GM21367 (cell line): ENCODE data around the gene ATP6V0D1.

Experiments
- ATAC-seq: cut with Tn5 transposase; IDR thresholded peaks from one replicate; pipeline ENCODE4 v1.9.1; 2021; ENCODE audit not compliant: unreplicated experiment

Gene ATP6V0D1

DNA sequence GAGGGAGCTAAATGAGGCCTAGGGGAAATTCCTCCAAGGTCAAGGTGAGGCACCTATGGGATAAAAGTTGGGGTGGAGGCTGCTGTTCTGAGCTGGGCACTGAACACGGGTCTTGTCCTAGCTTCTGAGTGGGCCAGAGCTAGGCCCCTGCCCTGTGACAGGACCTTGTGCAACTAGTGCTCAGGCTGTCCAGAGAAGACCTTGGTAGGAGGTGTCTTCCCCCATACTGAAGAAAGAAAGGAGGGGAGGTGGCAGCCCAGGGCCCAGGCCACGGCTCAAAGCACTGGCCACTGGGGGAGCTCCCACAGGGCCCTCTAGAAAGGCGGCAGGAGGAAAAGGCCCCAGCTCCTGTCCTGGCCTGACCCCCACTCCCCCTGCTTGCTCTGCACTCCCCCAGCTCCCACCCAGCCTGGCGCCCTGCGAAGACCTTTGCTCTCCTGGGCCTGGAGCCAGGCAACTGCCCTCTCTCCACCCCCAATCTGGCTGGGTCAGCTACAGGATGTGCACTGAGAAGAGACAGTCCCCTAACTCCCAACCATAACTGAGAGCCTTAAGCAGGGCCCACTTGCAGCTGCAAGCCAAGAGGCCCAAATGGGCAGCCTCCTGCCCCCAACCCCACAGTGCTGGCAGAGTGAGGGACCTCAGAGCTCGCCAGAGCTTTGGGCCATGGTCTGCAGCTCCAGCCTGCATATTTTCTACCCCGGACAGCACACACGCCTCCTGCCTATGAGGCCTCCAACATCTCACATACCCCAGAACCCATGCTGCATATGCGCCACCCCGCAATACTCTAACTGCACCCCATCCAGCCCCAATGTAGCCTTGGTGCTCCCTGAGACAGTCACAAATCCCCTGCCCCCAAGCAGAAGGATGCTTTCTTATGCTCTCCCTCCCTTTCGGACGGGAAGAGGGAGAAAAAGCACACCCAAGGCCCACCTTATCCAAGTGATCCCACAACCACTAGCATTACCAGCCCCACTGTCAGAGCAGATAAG is 34.7 kb downstream of the ATP6V0D1 start:
- no peak for ATAC-seq

- ATAC-seq = no peak
These were observed 35.5 kb downstream of the ATP6V0D1 start for GRCh38 chr16:67445441-67445912.

DNA sequence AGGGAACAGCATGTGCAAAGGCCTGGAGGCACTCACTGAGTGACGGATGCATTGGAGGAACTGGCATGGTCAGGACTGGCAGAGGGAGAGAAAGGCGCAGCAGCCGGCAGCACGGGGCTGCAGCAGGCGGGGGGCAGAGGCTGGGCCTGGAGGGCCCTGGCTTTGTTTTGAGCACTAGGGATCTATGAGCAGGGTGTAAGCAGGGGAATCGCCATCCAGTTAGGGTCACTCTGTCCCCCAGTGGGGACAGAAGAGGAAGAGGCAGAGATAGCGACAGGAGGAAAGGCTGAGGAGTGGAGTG is 35.9 kb downstream of the ATP6V0D1 start:
- no peak for ATAC-seq

- ATAC-seq = no peak
These were observed 36.5 kb downstream of the ATP6V0D1 start for GRCh38 chr16:67444259-67445125.

DNA sequence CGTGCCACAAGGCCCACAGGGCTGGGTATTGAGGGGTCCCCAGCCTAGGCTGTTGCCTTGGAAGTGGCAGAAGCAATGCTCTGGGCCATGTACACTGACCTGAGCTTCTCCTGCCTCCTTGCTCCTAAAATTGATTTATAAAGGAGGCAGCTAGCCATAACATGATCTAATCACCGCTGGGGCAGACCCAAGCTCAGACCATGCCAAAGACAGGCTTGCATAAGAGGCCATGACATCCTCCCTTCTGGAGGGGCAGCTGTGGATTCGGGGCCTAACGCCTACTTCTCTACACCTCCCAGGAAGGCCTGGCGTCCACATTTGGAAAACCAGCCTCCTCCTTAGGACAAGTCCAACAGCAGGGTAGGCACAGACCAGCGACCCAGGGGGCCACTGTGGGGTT is 37.7 kb downstream of the ATP6V0D1 start:
- ATAC-seq = no peak

GRCh38 chr16:67442581-67443255 is 38.2 kb downstream of the ATP6V0D1 start:
- no peak for ATAC-seq

GRCh38 chr16:67441907-67442306 is 39.0 kb downstream of the ATP6V0D1 start:
- ATAC-seq = no peak

- ATAC-seq = no peak
These were observed 39.6 kb downstream of the ATP6V0D1 start for GRCh38 chr16:67441271-67441753.

DNA sequence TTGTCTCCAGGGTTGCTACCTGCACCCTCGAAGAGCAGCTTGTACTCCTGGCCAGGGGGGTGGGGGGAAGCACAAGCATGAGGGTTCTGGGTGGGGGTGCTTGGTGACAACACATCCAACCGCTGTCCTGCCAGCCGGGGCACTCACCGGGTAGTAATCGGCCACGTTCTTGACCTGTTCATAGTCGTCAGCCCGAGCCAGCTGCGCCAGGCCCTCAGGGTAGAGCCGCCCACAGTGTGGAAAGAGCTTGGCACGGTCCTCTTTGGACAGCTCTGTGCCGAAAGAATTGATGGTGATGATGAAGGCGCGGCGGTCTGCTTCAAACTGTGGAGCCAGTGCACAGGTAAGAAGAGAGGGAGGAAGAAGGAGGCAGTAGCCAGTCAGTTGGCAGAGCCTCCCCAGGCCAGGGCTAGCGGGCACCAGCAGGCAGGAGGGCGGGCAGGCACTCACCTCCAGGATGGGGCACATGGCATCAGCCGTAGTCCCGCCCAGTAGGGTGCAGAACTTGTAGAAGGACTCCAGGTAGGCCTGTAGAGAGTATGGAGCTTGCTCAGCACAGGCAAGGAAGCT is 42.0 kb downstream of the ATP6V0D1 start:
- ATAC-seq = no peak

- ATAC-seq = no peak
These were observed 42.7 kb downstream of the ATP6V0D1 start for GRCh38 chr16:67438098-67438791.

DNA sequence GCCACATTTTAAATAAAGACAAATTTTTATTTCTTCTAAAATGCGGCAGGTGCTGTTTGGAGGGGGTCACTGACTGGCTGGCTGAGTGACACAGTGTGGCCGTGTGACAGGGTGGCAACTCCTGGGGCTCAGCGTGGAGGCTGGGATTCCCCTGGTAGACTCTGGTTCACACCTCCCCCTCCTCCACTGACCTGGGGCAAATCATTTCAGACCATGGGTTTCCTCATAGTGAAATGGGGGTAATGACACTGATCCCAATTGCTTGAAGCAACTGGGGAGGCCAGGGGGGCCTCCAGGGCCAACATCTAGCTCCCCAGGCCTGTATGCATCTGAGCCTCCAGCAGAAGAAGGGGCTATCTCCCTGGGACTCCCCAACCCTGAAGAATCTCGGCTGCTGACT is 43.4 kb downstream of the ATP6V0D1 start:
- ATAC-seq = no peak

DNA sequence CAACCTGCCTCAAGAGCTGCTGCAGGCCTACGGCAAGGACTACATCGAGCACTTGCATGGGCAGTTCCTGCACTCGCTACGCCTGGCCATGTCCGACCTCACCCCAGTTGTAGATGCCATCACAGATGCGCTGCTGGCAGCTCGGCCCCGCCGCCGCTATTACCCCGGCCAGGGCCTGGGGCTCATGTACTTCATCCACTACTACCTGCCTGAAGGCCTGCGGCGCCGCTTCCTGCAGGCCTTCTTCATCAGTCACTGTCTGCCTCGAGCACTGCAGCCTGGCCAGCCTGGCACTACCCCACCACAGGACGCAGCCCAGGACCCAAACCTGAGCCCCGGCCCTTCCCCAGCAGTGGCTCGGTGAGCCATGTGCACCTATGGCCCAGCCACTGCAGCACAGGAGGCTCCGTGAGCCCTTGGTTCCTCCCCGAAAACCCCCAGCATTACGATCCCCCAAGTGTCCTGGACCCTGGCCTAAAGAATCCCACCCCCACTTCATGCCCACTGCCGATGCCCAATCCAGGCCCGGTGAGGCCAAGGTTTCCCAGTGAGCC is 44.2 kb downstream of the ATP6V0D1 start:
- ATAC-seq = no peak

DNA sequence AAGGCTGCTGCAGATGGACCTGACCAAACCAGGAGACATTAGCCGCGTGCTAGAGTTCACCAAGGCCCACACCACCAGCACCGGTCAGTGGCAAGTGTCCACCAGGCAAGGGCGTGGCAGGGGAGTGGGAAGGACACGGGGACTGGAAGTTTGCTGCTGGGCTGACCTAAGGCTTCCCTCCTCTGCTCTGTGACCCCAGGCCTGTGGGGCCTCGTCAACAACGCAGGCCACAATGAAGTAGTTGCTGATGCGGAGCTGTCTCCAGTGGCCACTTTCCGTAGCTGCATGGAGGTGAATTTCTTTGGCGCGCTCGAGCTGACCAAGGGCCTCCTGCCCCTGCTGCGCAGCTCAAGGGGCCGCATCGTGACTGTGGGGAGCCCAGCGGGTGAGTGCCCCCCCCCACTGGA is 45.2 kb downstream of the ATP6V0D1 start:
- no peak for ATAC-seq

DNA sequence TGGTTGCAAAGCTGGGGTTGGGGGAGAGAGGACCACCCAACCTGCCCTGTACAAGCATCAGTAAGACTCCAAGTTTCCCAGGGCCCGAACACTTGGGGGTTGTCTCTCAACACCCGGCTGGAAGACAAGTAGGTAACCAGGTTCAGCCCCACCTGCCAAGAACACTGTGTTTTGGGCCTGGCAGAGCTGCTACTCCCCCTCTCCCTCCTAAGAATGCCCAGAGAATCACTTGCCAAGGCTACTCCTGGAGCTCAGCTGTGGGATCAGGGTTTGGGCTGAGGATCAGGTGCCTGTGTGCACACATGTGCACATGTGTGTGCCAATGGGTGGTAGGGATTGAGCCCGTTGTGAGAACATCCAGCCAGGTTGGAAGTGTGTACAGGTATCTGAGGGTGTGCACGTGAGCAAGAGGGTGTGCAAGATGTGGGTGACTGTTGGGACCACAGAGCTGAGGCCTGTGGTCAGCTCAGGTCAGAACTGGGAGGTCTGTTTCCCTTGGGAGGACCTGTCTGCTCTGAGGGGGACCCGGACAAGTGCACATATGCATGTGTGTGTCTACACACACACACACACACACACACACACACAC is 47.7 kb downstream of the ATP6V0D1 start:
- ATAC-seq = no peak

DNA sequence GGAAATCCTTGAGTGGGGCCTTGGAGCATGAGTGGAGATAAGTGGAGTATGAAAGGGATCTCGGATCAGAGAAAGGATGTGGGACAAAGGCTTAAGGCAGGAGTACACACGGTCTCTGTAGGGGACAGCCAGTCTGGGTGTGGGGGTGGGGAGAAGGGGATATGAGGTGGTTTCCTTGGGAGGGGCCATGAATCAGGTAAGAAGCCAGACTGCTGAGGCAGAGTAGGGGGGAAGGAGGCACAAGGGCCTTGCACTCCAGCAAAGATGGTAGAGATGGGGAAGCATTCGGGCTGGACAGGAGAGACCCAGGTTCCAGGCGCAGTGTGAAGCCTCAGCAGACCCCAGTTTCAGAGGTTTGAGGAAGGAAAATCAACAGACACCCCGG is 48.5 kb downstream of the ATP6V0D1 start:
- ATAC-seq = no peak

- no peak for ATAC-seq
These were observed 49.0 kb downstream of the ATP6V0D1 start for GRCh38 chr16:67431775-67432505.

- ATAC-seq = no peak
These were observed 49.8 kb downstream of the ATP6V0D1 start, which contains the start of gene HSD11B2 for GRCh38 chr16:67430977-67431774. HSD11B2 (plus strand) TSS chr16:67431121; CDS start chr16:67431249, 128 bp downstream.

GRCh38 chr16:67430504-67430976 is 50.4 kb downstream of the ATP6V0D1 start:
- ATAC-seq = no peak
